HL-60 (cell line): ENCODE measurements around the gene DYSF.

Experiments
- DNase-seq, 2 experiments: peaks; one replicate each; pipeline ENCODE4 v3.0.0-alpha.2; 2010 to 2020; ENCODE audit warnings: low read depth in 1 of 2, low spot score in 1 of 2
- H3K27ac ChIP-seq: fragments of 250-450 bp; sonication (Bioruptor Pico); replicated peaks from 2 replicates; pipeline ENCODE4 v1.5.1; 2020; ENCODE audit warnings: mild to moderate bottlenecking, moderate library complexity
- H3K27me3 ChIP-seq: fragments of 250-450 bp; sonication (Bioruptor Pico); 2 replicates; pipeline ENCODE4 v1.5.1; 2021; ENCODE audit warnings: mild to moderate bottlenecking, moderate library complexity; ENCODE audit not compliant: insufficient read depth, poor library complexity, severe bottlenecking
- H3K4me3 ChIP-seq: replicated peaks from 2 replicates; pipeline ENCODE4 v1.5.1; 2011; ENCODE audit warnings: mild to moderate bottlenecking, control low read depth, low read length; ENCODE audit not compliant: insufficient read depth
- CTCF ChIP-seq: IDR thresholded peaks from one replicate; pipeline ENCODE4 v1.5.1; 2011; ENCODE audit warnings: low read length, control low read depth, inconsistent platforms; ENCODE audit not compliant: insufficient read depth
- GABPA ChIP-seq: IDR thresholded peaks from 2 replicates; pipeline ENCODE4 v1.6.1; 2012; ENCODE audit warnings: low read depth
- POLR2AphosphoS5 ChIP-seq: IDR thresholded peaks from 2 replicates; pipeline ENCODE4 v1.6.1; 2012; ENCODE audit warnings: low read depth
- REST ChIP-seq: IDR thresholded peaks from 2 replicates; pipeline ENCODE4 v1.6.1; 2012; ENCODE audit warnings: low read depth; ENCODE audit not compliant: insufficient replicate concordance
- SPI1 ChIP-seq: IDR thresholded peaks from 2 replicates; pipeline ENCODE4 v1.6.1; 2012; ENCODE audit warnings: low read depth, mild to moderate bottlenecking, borderline replicate concordance

The DYSF gene

GRCh38 chr2:71664161-71664560 is 210.8 kb downstream of the DYSF start:
- no peaks in the 10 kb centered on the region for H3K27me3 ChIP-seq
- TF ChIP-seq GABPA (no peak), CTCF (no peak), SPI1 (no peak), REST (no peak), POLR2AphosphoS5 (no peak)
- DNase-seq, result no peak

GRCh38 chr2:71665168-71666093 is 212.1 kb downstream of the DYSF start:
- no peak overlapping the region for H3K4me3 ChIP-seq
- no peaks in the 10 kb centered on the region for H3K27me3 ChIP-seq
- no peak for TF ChIP-seq SPI1
- TF ChIP-seq GABPA, result no peak
- no peak for TF ChIP-seq CTCF
- no peak for TF ChIP-seq POLR2AphosphoS5
- no peak for TF ChIP-seq REST
- no peak overlapping the region for H3K27ac ChIP-seq
- no peak for DNase-seq

More at GRCh38 chr2:71664161-71664560, 210.8 kb downstream of the DYSF start:
- no peak overlapping the region for H3K27ac ChIP-seq
- H3K4me3 ChIP-seq, result no peak overlapping the region

- no peak for DNase-seq
- no peak overlapping the region for H3K27ac ChIP-seq
- H3K4me3 ChIP-seq, result no peak overlapping the region
- no peaks in the 10 kb centered on the region for H3K27me3 ChIP-seq
- no peak for TF ChIP-seq POLR2AphosphoS5
- no peak for TF ChIP-seq REST
- TF ChIP-seq CTCF, result no peak
- no peak for TF ChIP-seq GABPA
- no peak for TF ChIP-seq SPI1
These were observed 212.7 kb downstream of the DYSF start for GRCh38 chr2:71666094-71666474.
